ENCODE measurements around the gene MUSTN1.

Gene MUSTN1

GRCh38 chr3:52836471-52836845 is 1.6 kb upstream of the MUSTN1 start:
- no peak overlapping the region for H3K27ac ChIP-seq
- no peak for DNase-seq (ENCODE audit: low read depth, low spot score)

GRCh38 chr3:52835766-52836470 is 1.1 kb upstream of the MUSTN1 start:
- DNase-seq (ENCODE audit: low read depth, low spot score) = no peak
- H3K27ac ChIP-seq = no peak overlapping the region

GRCh38 chr3:52833202-52833601 is 1.6 kb downstream of the MUSTN1 start:
- no peak overlapping the region for H3K27ac ChIP-seq
- DNase-seq (ENCODE audit: low read depth, low spot score) = no peak

- DNase-seq (ENCODE audit: low read depth, low spot score) = no peak
- H3K27ac ChIP-seq = no peak overlapping the region
Observed at GRCh38 chr3:52831500-52832301, 3.1 kb downstream of the MUSTN1 start.

- no peak for DNase-seq (ENCODE audit: low read depth, low spot score)
- H3K27ac ChIP-seq = no peak within 1 kb of the TSS
Observed at GRCh38 chr3:52830535-52831258, 4.1 kb downstream of the MUSTN1 start, which contains the start of gene ITIH4. Gene ITIH4, minus strand, starts transcription at chr3:52830672. Its CDS starts 30 bp downstream, at chr3:52830642.

- no peak for DNase-seq (ENCODE audit: low read depth, low spot score)
- H3K27ac ChIP-seq = no peak overlapping the region
Observed at GRCh38 chr3:52829906-52830463, 4.8 kb downstream of the MUSTN1 start.

GRCh38 chr3:52829482-52829881 is 5.3 kb downstream of the MUSTN1 start:
- H3K27ac ChIP-seq = no peak overlapping the region
- no peak for DNase-seq (ENCODE audit: low read depth, low spot score)

GRCh38 chr3:52827866-52828376 is 6.9 kb downstream of the MUSTN1 start:
- DNase-seq (ENCODE audit: low read depth, low spot score) = no peak

GRCh38 chr3:52827441-52827840 is 7.4 kb downstream of the MUSTN1 start:
- DNase-seq (ENCODE audit: low read depth, low spot score) = no peak
- H3K27ac ChIP-seq = no peak overlapping the region

More at GRCh38 chr3:52827866-52828376, 6.9 kb downstream of the MUSTN1 start:
- no peak overlapping the region for H3K27ac ChIP-seq

GRCh38 chr3:52824037-52824436 is 10.8 kb downstream of the MUSTN1 start:
- DNase-seq (ENCODE audit: low read depth, low spot score) = no peak
- no peak overlapping the region for H3K27ac ChIP-seq

- no peak for DNase-seq (ENCODE audit: low read depth, low spot score)
- H3K27ac ChIP-seq = no peak overlapping the region
Observed at GRCh38 chr3:52822363-52822762, 12.5 kb downstream of the MUSTN1 start.

- no peak overlapping the region for H3K27ac ChIP-seq
- DNase-seq (ENCODE audit: low read depth, low spot score) = no peak
Observed at GRCh38 chr3:52820736-52821135, 14.1 kb downstream of the MUSTN1 start.

GRCh38 chr3:52819936-52820335 is 14.9 kb downstream of the MUSTN1 start:
- H3K27ac ChIP-seq = no peak overlapping the region

GRCh38 chr3:52817860-52818259 is 17.0 kb downstream of the MUSTN1 start:
- DNase-seq (ENCODE audit: low read depth, low spot score) = no peak

More at GRCh38 chr3:52819936-52820335, 14.9 kb downstream of the MUSTN1 start:
- DNase-seq (ENCODE audit: low read depth, low spot score) = no peak

GRCh38 chr3:52817221-52817620 is 17.6 kb downstream of the MUSTN1 start:
- H3K27ac ChIP-seq = no peak overlapping the region
- no peak for DNase-seq (ENCODE audit: low read depth, low spot score)

More at GRCh38 chr3:52817860-52818259, 17.0 kb downstream of the MUSTN1 start:
- H3K27ac ChIP-seq = no peak overlapping the region

- DNase-seq (ENCODE audit: low read depth, low spot score) = no peak
- H3K27ac ChIP-seq = no peak overlapping the region
Observed at GRCh38 chr3:52816654-52817053, 18.2 kb downstream of the MUSTN1 start.

GRCh38 chr3:52816199-52816598 is 18.6 kb downstream of the MUSTN1 start:
- no peak for DNase-seq (ENCODE audit: low read depth, low spot score)
- H3K27ac ChIP-seq = no peak overlapping the region

- H3K27ac ChIP-seq = no peak overlapping the region
- DNase-seq (ENCODE audit: low read depth, low spot score) = no peak
Observed at GRCh38 chr3:52813810-52814209, 21.0 kb downstream of the MUSTN1 start.

GRCh38 chr3:52811452-52812011 is 23.3 kb downstream of the MUSTN1 start:
- H3K27ac ChIP-seq = no peak overlapping the region
- no peak for DNase-seq (ENCODE audit: low read depth, low spot score)

- H3K27ac ChIP-seq = no peak overlapping the region
- no peak for DNase-seq (ENCODE audit: low read depth, low spot score)
Observed at GRCh38 chr3:52810923-52811322, 23.9 kb downstream of the MUSTN1 start.
